ENCODE data around the gene VSTM1.

The VSTM1 gene

DNA sequence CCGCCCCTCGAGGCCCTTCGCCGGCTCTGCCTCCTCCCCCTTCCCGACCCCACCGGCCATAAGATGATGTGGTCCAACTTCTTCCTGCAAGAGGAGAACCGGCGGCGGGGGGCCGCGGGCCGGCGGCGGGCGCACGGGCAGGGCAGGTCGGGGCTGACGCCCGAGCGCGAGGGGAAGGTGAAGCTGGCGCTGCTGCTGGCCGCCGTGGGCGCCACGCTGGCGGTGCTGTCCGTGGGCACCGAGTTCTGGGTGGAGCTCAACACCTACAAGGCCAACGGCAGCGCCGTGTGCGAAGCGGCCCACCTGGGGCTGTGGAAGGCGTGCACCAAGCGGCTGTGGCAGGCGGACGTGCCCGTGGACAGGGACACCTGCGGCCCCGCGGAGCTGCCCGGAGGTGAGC is 70.9 kb downstream of the VSTM1 start:
- Histone ChIP-seq H2AFZ (ENCODE audit: low read depth) (no peak overlapping the region), H3K27ac (no peak overlapping the region), H3K27me3 (ENCODE audit: insufficient read depth, low read depth) (no peaks in the 10 kb centered on the region; the same call in 1 of the 2 replicates), H3K4me2 (no peak overlapping the region), H3K79me2 (ENCODE audit: insufficient read depth, low read depth) (no peaks in the 10 kb centered on the region), H3K4me3 (IDR thresholded peaks at IDR 0.05; ENCODE audit: insufficient read depth, low read depth, low read length) (no peak overlapping the region), H3K9ac (no peak overlapping the region), H4K20me1 (ENCODE audit: insufficient read depth) (no peaks in the 10 kb centered on the region), H3K4me1 (ENCODE audit: low read depth, poor library complexity, severe bottlenecking) (no peaks in the 10 kb centered on the region), H3K36me3 (ENCODE audit: insufficient read depth) (no peaks in the 10 kb centered on the region)
- TF ChIP-seq, protein P1, sequence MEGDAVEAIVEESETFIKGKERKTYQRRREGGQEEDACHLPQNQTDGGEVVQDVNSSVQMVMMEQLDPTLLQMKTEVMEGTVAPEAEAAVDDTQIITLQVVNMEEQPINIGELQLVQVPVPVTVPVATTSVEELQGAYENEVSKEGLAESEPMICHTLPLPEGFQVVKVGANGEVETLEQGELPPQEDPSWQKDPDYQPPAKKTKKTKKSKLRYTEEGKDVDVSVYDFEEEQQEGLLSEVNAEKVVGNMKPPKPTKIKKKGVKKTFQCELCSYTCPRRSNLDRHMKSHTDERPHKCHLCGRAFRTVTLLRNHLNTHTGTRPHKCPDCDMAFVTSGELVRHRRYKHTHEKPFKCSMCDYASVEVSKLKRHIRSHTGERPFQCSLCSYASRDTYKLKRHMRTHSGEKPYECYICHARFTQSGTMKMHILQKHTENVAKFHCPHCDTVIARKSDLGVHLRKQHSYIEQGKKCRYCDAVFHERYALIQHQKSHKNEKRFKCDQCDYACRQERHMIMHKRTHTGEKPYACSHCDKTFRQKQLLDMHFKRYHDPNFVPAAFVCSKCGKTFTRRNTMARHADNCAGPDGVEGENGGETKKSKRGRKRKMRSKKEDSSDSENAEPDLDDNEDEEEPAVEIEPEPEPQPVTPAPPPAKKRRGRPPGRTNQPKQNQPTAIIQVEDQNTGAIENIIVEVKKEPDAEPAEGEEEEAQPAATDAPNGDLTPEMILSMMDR (conservative IDR thresholded peaks at IDR 0.05; ENCODE audit: low read depth, low read length) = no peak

- no peaks in the 10 kb centered on the region for H3K36me3 ChIP-seq (ENCODE audit: insufficient read depth)
- H3K27me3 ChIP-seq (ENCODE audit: insufficient read depth, low read depth) = no peaks in the 10 kb centered on the region; the same call in 1 of the 2 replicates
- no peaks in the 10 kb centered on the region for H4K20me1 ChIP-seq (ENCODE audit: insufficient read depth)
- H3K9ac ChIP-seq = no peak overlapping the region
- TF ChIP-seq, protein P1 (conservative IDR thresholded peaks at IDR 0.05; ENCODE audit: low read depth, low read length) = no peak
- no peak overlapping the region for H3K27ac ChIP-seq
- H3K4me2 ChIP-seq = no peak overlapping the region
- H2AFZ ChIP-seq (ENCODE audit: low read depth) = no peak overlapping the region
- H3K4me3 ChIP-seq (IDR thresholded peaks at IDR 0.05; ENCODE audit: insufficient read depth, low read depth, low read length) = no peak overlapping the region
- H3K79me2 ChIP-seq (ENCODE audit: insufficient read depth, low read depth) = no peaks in the 10 kb centered on the region
- no peaks in the 10 kb centered on the region for H3K4me1 ChIP-seq (ENCODE audit: low read depth, poor library complexity, severe bottlenecking)
These were observed 71.5 kb downstream of the VSTM1 start for GRCh38 chr19:53992211-53992610.

DNA sequence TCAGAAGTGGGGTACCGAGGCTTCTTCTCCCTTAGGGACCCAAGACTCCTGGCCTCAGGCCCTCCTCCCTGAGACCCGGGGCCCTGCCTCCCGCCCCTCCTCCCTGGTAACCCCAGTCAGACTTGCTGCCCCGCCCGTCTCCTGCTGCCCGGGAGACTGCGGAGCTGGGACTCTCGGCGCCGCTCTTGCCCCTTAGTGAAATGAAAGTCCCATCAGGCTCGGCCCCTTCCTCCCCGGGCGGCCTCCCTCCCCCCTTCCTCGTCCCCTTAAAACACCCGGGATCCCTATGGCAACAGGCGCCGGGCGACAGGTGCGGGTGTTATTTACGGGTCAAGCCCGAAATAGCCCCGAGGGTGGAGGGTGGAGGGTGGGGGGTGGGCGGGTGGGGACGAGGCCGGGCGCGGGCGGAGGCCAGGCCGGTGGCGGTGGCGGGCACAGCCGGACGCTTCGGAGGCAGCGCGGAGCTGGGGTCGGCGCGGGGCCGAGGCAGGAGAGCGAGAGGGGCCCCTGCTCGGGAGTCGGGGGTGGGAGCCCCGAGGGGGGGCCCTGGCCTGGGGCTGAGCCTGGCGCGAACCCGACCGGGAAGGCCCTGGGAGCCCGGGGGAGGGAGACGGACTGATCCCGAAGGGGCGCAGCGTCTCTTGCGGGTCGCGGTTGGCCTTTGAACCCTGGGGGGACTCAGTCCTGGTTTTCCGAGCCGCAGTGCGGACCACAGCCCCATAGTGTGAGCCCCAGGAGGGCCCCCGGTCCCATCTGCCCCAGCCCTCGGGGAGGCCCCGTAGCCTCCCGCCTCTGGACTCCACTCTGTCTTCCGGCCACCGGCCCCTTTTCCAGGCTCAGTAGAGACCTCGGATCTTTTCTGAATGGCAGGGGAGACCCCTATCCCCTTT is 72.2 kb downstream of the VSTM1 start, which contains the start of gene CACNG6:
TSS of gene CACNG6 (plus strand) at position 414 of the 890 bp plus-strand sequence. CDS start 1,241 bp downstream, outside the sequence.
- H3K4me1 ChIP-seq (ENCODE audit: low read depth, poor library complexity, severe bottlenecking) = no peaks in the 10 kb centered on the region

More for the DNA sequence above, 72.2 kb downstream of the VSTM1 start, which contains the start of gene CACNG6:
- TF ChIP-seq, protein P1 (conservative IDR thresholded peaks at IDR 0.05; ENCODE audit: low read depth, low read length) = no peak
- Histone ChIP-seq H4K20me1 (ENCODE audit: insufficient read depth) (no peaks in the 10 kb centered on the region), H3K4me3 (IDR thresholded peaks at IDR 0.05; ENCODE audit: insufficient read depth, low read depth, low read length) (no peak within 1 kb of the TSS), H3K4me2 (no peak within 1 kb of the TSS), H3K27ac (no peak within 1 kb of the TSS), H3K79me2 (ENCODE audit: insufficient read depth, low read depth) (no peaks in the 10 kb centered on the region), H2AFZ (ENCODE audit: low read depth) (no peak within 1 kb of the TSS), H3K36me3 (ENCODE audit: insufficient read depth) (no peaks in the 10 kb centered on the region), H3K27me3 (ENCODE audit: insufficient read depth, low read depth) (no peaks in the 10 kb centered on the region; the same call in 1 of the 2 replicates), H3K9ac (no peak within 1 kb of the TSS)
